ENCODE data around the gene GSTM4. TPM values are rescaled to one million over a fixed set of nuclear protein-coding genes. Genes with fewer than 3 reads are reported as not detected.

The GSTM4 gene
- total RNA-seq: 9.7 TPM

DNA sequence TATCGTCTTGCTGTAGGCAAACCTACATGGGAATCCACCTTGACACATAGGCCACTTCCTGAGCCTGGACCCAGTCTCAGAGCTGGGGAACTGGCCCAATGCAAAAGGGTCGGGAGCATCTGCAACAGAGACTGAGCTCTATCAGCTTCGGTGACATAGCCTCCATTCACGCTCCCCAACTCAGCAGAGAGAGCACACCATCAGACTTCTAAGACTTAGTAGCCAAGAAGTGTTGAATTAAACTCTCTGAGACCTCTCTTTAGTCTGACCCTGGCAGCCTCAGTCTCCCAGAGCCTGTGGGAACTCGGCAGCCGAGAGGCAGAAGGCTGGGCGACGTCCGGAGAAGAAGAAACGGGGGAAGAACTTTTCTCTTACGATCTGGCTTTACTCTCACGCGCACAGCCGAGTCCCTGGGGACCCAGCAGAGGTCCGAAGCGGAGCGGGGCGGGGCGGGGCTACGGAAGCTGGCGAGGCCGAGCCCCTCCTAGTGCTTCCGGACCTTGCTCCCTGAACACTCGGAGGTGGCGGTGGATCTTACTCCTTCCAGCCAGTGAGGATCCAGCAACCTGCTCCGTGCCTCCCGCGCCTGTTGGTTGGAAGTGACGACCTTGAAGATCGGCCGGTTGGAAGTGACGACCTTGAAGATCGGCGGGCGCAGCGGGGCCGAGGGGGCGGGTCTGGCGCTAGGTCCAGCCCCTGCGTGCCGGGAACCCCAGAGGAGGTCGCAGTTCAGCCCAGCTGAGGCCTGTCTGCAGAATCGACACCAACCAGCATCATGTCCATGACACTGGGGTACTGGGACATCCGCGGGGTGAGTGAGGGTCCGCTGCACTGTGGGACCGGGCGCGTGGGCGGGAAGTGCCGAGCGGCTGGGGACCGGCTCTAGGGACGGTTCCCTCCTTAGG lies at the start of gene GSTM4:
Gene GSTM4, plus strand, starts transcription at position 485 of the 905 bp plus-strand sequence. Its CDS starts 291 bp downstream, at position 776.

GRCh38 chr1:109619576-109620400 lies 36.1 kb upstream of the GSTM4 start, which contains the start of the genes AMPD2 and GNAT2:
Gene AMPD2 (plus strand): TSS chr1:109619837. CDS start chr1:109621176, 1,339 bp downstream.
Gene GNAT2 (minus strand): TSS chr1:109619616. CDS start chr1:109612870, 6,746 bp downstream.

GRCh38 chr1:109667452-109668122 lies 11.7 kb downstream of the GSTM4 start, which contains the start of gene GSTM2:
Gene GSTM2 (plus strand): TSS chr1:109668057. CDS start chr1:109668116, 59 bp downstream.

GRCh38 chr1:109687641-109688499 lies 32.0 kb downstream of the GSTM4 start, which contains the start of gene GSTM1:
Gene GSTM1 (plus strand): TSS chr1:109687817. CDS start chr1:109687874, 57 bp downstream.

Other genes starting within 250 kb of the GSTM4 start
- gene PSMA5, start 229.7 kb upstream of the GSTM4 start, total RNA-seq: 42.9 TPM
- not detected for gene SYPL2, start 189.6 kb upstream of the GSTM4 start, total RNA-seq
- gene ATXN7L2, start 172.2 kb upstream of the GSTM4 start, total RNA-seq: 5.5 TPM
- gene CYB561D1, start 162.0 kb upstream of the GSTM4 start, total RNA-seq: 6.9 TPM
- 16.6 TPM for gene AMIGO1, start 146.4 kb upstream of the GSTM4 start, total RNA-seq
- 17.8 TPM for gene GPR61, start 116.2 kb upstream of the GSTM4 start, total RNA-seq
- gene GNAI3, start 107.5 kb upstream of the GSTM4 start, total RNA-seq: 12.9 TPM
- not detected for gene GNAT2, start 36.5 kb upstream of the GSTM4 start, total RNA-seq
- 70.8 TPM for gene AMPD2, start 36.3 kb upstream of the GSTM4 start, total RNA-seq
- 33.0 TPM for gene GSTM2, start 12.0 kb downstream of the GSTM4 start, total RNA-seq
- 15.0 TPM for gene GSTM1, start 31.7 kb downstream of the GSTM4 start, total RNA-seq
- gene GSTM5, start 56.2 kb downstream of the GSTM4 start, total RNA-seq: 6.2 TPM
- gene GSTM3, start 84.9 kb downstream of the GSTM4 start, total RNA-seq: 91.3 TPM
- gene EPS8L3, start 107.8 kb downstream of the GSTM4 start, total RNA-seq: not detected

Measured in diencephalon (tissue), 1 donor.